Measurements from ENCODE around the gene LAIR2. TPM values are rescaled to one million over a fixed set of nuclear protein-coding genes. Genes with fewer than 3 reads are reported as not detected.

The LAIR2 gene
- total and polyA plus RNA-seq, 2 of the 13 experiments (the other 11 are each of a cell fraction or from before 2014, with no cell fraction given), result 1.3 to 1.9 TPM

GRCh38 chr19:54464630-54465425, 37.8 kb upstream of the LAIR2 start (continued):
- TF ChIP-seq ZNF414 (CRISPR knock-in tag; IDR thresholded peaks at IDR 0.05), result 0 out of 2 replicates have a peak, but pooled peaks have one; percentile 35
- TF ChIP-seq NFKBIZ (CRISPR knock-in tag; IDR thresholded peaks at IDR 0.05), result no peak; the same call in 1 of the 2 replicates
- TF ChIP-seq, protein P1, sequence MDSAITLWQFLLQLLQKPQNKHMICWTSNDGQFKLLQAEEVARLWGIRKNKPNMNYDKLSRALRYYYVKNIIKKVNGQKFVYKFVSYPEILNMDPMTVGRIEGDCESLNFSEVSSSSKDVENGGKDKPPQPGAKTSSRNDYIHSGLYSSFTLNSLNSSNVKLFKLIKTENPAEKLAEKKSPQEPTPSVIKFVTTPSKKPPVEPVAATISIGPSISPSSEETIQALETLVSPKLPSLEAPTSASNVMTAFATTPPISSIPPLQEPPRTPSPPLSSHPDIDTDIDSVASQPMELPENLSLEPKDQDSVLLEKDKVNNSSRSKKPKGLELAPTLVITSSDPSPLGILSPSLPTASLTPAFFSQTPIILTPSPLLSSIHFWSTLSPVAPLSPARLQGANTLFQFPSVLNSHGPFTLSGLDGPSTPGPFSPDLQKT (CRISPR knock-in tag; IDR thresholded peaks at IDR 0.05; ENCODE audit: borderline replicate concordance), result no peak
- no peak for TF ChIP-seq FOXO1 (CRISPR knock-in tag; IDR thresholded peaks at IDR 0.05)
- TF ChIP-seq, protein P2, sequence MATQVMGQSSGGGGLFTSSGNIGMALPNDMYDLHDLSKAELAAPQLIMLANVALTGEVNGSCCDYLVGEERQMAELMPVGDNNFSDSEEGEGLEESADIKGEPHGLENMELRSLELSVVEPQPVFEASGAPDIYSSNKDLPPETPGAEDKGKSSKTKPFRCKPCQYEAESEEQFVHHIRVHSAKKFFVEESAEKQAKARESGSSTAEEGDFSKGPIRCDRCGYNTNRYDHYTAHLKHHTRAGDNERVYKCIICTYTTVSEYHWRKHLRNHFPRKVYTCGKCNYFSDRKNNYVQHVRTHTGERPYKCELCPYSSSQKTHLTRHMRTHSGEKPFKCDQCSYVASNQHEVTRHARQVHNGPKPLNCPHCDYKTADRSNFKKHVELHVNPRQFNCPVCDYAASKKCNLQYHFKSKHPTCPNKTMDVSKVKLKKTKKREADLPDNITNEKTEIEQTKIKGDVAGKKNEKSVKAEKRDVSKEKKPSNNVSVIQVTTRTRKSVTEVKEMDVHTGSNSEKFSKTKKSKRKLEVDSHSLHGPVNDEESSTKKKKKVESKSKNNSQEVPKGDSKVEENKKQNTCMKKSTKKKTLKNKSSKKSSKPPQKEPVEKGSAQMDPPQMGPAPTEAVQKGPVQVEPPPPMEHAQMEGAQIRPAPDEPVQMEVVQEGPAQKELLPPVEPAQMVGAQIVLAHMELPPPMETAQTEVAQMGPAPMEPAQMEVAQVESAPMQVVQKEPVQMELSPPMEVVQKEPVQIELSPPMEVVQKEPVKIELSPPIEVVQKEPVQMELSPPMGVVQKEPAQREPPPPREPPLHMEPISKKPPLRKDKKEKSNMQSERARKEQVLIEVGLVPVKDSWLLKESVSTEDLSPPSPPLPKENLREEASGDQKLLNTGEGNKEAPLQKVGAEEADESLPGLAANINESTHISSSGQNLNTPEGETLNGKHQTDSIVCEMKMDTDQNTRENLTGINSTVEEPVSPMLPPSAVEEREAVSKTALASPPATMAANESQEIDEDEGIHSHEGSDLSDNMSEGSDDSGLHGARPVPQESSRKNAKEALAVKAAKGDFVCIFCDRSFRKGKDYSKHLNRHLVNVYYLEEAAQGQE (IDR thresholded peaks at IDR 0.05; ENCODE audit: borderline replicate concordance in 1 of 2, low read depth in 1 of 2, low read length in 2 of 2), result no peak
- no peak for TF ChIP-seq SMAD9 (CRISPR knock-in tag; IDR thresholded peaks at IDR 0.05)
- no peak for TF ChIP-seq THYN1 (CRISPR knock-in tag; IDR thresholded peaks at IDR 0.05; ENCODE audit: borderline replicate concordance, low read depth)
- TF ChIP-seq MLLT10 (CRISPR knock-in tag; IDR thresholded peaks at IDR 0.05), result no peak
- no peak for TF ChIP-seq CEBPG (CRISPR knock-in tag; IDR thresholded peaks at IDR 0.05)
- TF ChIP-seq BCLAF1 (IDR thresholded peaks at IDR 0.05), result no peak
- TF ChIP-seq ZMYM4 (CRISPR knock-in tag; IDR thresholded peaks at IDR 0.05), result peak; percentile 53; the same call in 1 of the 2 replicates
- TF ChIP-seq ZFP82 (CRISPR knock-in tag; IDR thresholded peaks at IDR 0.05; ENCODE audit: borderline replicate concordance), result no peak
- TF ChIP-seq ZNF761 (CRISPR knock-in tag; conservative IDR thresholded peaks at IDR 0.05), result 0 out of 2 replicates have a peak, but pooled peaks have one; percentile 62
- TF ChIP-seq ARID2 (CRISPR knock-in tag; IDR thresholded peaks at IDR 0.05; ENCODE audit: borderline replicate concordance), result no peak
- 0 out of 2 replicates have a peak, but pooled peaks have one; percentile 55 for TF ChIP-seq ZFP90 (CRISPR knock-in tag; IDR thresholded peaks at IDR 0.05; ENCODE audit: borderline replicate concordance)
- TF ChIP-seq FOSL1 (CRISPR knock-in tag; IDR thresholded peaks at IDR 0.05; ENCODE audit: borderline replicate concordance), result no peak
- TF ChIP-seq, protein P3, sequence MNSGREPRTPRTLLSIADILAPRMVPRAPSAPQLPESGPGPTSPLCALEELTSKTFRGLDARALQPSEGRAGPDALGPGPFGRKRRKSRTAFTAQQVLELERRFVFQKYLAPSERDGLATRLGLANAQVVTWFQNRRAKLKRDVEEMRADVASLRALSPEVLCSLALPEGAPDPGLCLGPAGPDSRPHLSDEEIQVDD (CRISPR knock-in tag; IDR thresholded peaks at IDR 0.05; ENCODE audit: borderline replicate concordance), result no peak
- no peak for TF ChIP-seq ZNF256 (CRISPR knock-in tag; conservative IDR thresholded peaks at IDR 0.05)
- no peak for TF ChIP-seq ZNF253 (CRISPR knock-in tag; IDR thresholded peaks at IDR 0.05; ENCODE audit: borderline replicate concordance)
- peak; percentile 32; the same call in 1 of the 2 replicates for TF ChIP-seq FOXJ3 (CRISPR knock-in tag; IDR thresholded peaks at IDR 0.05; ENCODE audit: borderline replicate concordance)
